AG10803 (cell line): ENCODE data around the gene PID1.

Experiments
- DNase-seq: peaks from one replicate; pipeline ENCODE4 v3.0.0; 2010; ENCODE audit warnings: low read depth
- H3K4me3 ChIP-seq: 2 replicates; pipeline ENCODE4 v1.5.1; 2011; ENCODE audit warnings: mild to moderate bottlenecking, low read length, control low read depth
- TF ChIP-seq, protein P1 (sequence below): conservative IDR thresholded peaks from 2 replicates; pipeline ENCODE4 v1.5.1; 2011; ENCODE audit warnings: mild to moderate bottlenecking, low read length, control low read depth, inconsistent platforms

Gene PID1

DNA sequence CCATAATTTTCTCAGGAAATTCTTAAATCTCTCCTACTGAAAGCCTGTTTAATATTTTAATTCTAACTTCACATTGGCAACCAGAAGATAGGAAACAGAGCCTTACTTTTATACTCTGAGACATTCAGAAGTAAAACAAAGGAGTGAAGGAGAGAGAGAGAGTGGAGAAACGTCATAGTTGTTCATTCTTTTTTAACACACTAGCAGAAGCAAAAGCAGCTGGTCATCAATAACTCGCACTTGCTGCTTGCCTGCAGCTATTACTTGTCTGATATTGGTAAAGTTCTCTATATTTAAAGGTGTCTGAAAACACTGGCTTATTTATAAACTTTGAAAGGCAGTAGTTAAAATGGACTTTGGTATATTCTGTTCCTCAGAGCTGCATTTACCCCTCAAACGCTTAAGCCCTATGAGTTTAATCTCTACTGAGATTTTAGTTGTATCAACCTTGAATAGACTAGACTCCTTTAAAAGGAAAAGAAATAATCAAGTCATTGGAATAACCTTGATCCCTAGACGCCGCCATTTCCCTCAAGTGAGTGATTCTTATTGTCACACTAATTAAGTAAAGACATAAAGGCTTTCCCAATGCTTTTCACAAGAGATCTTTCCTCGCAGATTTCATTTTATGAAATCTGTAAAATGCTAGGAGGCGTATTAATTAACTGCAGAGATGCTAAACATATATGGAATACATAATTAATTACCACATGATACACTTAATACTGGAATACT is 182.0 kb downstream of the PID1 start:
- no peak overlapping the region for H3K4me3 ChIP-seq
- TF ChIP-seq, protein P1, sequence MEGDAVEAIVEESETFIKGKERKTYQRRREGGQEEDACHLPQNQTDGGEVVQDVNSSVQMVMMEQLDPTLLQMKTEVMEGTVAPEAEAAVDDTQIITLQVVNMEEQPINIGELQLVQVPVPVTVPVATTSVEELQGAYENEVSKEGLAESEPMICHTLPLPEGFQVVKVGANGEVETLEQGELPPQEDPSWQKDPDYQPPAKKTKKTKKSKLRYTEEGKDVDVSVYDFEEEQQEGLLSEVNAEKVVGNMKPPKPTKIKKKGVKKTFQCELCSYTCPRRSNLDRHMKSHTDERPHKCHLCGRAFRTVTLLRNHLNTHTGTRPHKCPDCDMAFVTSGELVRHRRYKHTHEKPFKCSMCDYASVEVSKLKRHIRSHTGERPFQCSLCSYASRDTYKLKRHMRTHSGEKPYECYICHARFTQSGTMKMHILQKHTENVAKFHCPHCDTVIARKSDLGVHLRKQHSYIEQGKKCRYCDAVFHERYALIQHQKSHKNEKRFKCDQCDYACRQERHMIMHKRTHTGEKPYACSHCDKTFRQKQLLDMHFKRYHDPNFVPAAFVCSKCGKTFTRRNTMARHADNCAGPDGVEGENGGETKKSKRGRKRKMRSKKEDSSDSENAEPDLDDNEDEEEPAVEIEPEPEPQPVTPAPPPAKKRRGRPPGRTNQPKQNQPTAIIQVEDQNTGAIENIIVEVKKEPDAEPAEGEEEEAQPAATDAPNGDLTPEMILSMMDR: no peak
- no peak for DNase-seq

DNA sequence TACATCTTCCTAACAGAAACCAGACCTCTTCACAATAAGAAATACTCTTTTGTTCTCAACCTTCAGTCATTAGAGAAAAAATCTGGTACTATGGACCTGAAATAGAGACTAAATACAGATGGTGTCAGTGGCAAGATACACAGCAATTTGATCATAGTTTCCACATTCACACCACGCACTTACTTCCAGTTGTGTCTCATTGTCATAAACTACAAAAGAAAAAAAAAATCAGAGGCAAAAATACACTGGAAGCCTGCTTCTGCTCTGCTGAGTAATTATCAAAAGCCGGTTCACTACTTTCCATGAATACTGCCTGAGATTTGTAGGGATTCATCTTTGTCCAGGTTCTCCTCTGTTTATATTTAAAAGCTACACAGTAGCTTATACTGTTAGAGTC is 182.6 kb downstream of the PID1 start:
- no peak overlapping the region for H3K4me3 ChIP-seq

DNA sequence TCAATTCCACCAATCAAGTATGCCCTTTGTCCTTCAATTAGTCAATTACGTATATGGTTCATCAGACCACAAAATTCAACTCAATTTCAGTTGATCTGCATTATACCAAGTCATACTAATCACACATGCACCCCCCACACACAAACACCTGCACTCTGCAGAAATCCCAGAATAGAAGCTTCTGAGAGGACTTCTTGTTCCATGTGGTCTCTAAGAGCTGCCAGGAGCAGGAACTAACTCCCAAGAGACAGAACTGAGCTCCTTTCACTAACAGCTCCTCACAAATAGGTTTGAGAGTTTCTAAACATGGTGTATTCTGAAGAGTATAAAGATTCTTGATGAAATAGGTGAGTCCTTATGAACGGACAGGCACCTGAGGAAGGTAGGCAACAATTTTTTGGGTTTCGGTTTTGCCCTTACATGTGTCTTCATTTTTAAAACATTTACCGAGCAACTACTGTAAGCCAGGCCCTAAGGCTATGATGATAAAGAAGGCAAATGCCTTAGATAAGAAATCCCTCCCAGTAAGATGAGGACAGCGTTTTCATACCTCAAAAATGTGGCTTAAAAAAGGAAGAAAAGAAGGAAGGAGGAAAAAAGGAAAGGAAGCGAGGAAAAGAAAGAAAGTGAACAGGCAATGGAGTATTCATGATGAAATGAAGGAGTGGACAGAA is 183.1 kb downstream of the PID1 start:
- H3K4me3 ChIP-seq: no peak overlapping the region
- TF ChIP-seq, protein P1: no peak
- no peak for DNase-seq

More for the DNA sequence above, 182.6 kb downstream of the PID1 start:
- DNase-seq: no peak
- TF ChIP-seq, protein P1: no peak

GRCh38 chr2:229087267-229087666 is 183.8 kb downstream of the PID1 start:
- no peak overlapping the region for H3K4me3 ChIP-seq
- TF ChIP-seq, protein P1: no peak
- DNase-seq: no peak

GRCh38 chr2:229085439-229085838 is 185.6 kb downstream of the PID1 start:
- TF ChIP-seq, protein P1: no peak
- DNase-seq: no peak
- H3K4me3 ChIP-seq: no peak overlapping the region

DNA sequence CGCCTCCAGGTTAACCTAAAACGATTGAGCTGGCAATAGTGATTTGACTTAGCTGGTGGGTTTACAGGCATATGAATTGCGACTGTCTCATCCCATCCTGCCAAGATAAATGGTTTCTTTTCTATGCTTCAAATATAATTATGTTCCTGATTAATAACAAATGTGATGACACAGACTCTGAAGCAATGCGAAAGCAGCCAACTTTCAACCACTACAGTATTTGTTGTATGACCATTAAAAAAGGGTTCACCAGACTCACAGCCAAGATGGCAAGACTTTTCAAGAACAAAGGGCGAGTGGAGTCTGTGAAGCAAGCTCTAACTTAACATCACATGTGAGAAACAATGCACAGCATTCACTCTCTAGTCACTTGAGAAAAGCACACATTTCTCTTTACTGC is 186.6 kb downstream of the PID1 start:
- TF ChIP-seq, protein P1: no peak
- DNase-seq: peak; percentile 85
- no peak overlapping the region for H3K4me3 ChIP-seq

GRCh38 chr2:229083606-229084340 is 187.3 kb downstream of the PID1 start:
- DNase-seq: peak; percentile 8
- TF ChIP-seq, protein P1: no peak
- H3K4me3 ChIP-seq: no peak overlapping the region
